Psoas muscle (tissue), 8 donors: ENCODE data around the gene CBX3. TPM values are rescaled to one million over a fixed set of nuclear protein-coding genes. Genes with fewer than 3 reads are reported as not detected.

Experiments
- ATAC-seq, 4 donors: fragments of 200-7000 bp; cut with Tn5 transposase; one replicate each; pipeline ENCODE4 v1.9.1; 2020; ENCODE audit warnings: moderate library complexity in 3 of 4, mild to moderate bottlenecking in 2 of 4
- DNase-seq, 2 donors: peaks; one replicate each; pipeline ENCODE4 v3.0.0-alpha.2; 2020
- H3K27ac ChIP-seq: fragments of 200-600 bp; one replicate; pipeline ENCODE4 v1.8.0; 2022
- H3K27me3 ChIP-seq, 3 donors: fragments of 200-600 bp in 1 of 3; one replicate each; pipeline versions ENCODE4 v1.6.1 to v1.8.0; 2013 to 2022; ENCODE audit warnings: low read length in 2 of 3, mild to moderate bottlenecking in 2 of 3, moderate library complexity in 1 of 3; ENCODE audit not compliant: insufficient read depth in 3 of 3
- H3K36me3 ChIP-seq, 2 donors: fragments of 200-600 bp in 1 of 2; one replicate each; pipeline versions ENCODE4 v1.6.1 to v1.8.0; 2013 to 2022; ENCODE audit warnings: low read depth in 1 of 2, mild to moderate bottlenecking in 1 of 2, moderate library complexity in 1 of 2; ENCODE audit not compliant: insufficient read depth in 1 of 2
- H3K4me1 ChIP-seq: fragments of 200-600 bp; one replicate; pipeline ENCODE4 v1.8.0; 2022
- H3K4me3 ChIP-seq: fragments of 200-600 bp; one replicate; pipeline ENCODE4 v1.8.0; 2022; ENCODE audit warnings: mild to moderate bottlenecking
- H3K9me3 ChIP-seq: fragments of 200-600 bp; one replicate; pipeline ENCODE4 v1.8.0; 2022
- WGBS, 3 donors: extraction: QIAGEN DNeasy Blood & Tissue Kit; methylation state at CpG; one replicate each; pipeline versions ENCODE4 v1.1.6 to v1.1.7; 2013; 5-methylcytosine and 5-hydroxymethylcytosine counted together
- intact Hi-C, 2 donors: fragments of 100-400 bp; cut with DNase I; formaldehyde crosslinking; loops; one replicate each; pipeline versions ENCODE4 v1.11.0 to v1.14.2; 2022
- polyA plus RNA-seq, 3 donors: library from polyadenylated mRNA; stranded (reverse); fragments of 200-250 nt; gene quantifications; one replicate each; pipeline ENCODE4 v1.2.3, GENCODE V29; 2013
- total RNA-seq, 4 donors: library from RNA; stranded (reverse); fragmentation: NEBNext Ultra II Directional in 2 of 4; extraction: Animal tissue kit (Norgen Biotek cat#: 25700) in 2 of 4; gene quantifications; one replicate each; pipeline versions ENCODE4 v1.2.1 to v1.2.4, GENCODE V29; 2021 to 2023
- TF ChIP-seq, protein P1 (sequence below): fragments of 200-600 bp; IDR thresholded peaks from one replicate; pipeline ENCODE4 v1.8.0; 2022; ENCODE audit warnings: antibody characterized with exemption
- donor health status: healthy with polysubstance abuse.
- donor health status: DM: no; HTN: no; CAD: no; lungs with moderate emphysema.
- donor health status: Bipolar disorder and iron deficiency.
- donor health status: healthy.
- donor health status: DM: yes; HTN: yes; CAD: no.
- donor health status: DM: no; HTN: no; CAD: no.
- donor health status: DM: no; HTN: no; CAD: no.
- donor health status: DM: yes; HTN: yes; CAD: no.

Gene CBX3
- total and polyA plus RNA-seq, 7 donors = 45.3 to 97.0 (median 71.6) TPM

GRCh38 chr7:26153823-26154783 is 47.4 kb upstream of the CBX3 start:
- WGBS, 3 donors = 69 to 73% (median 72%) methylated on average over 15 of the region's 15 CpGs
- Histone ChIP-seq H3K9me3 (no peaks in the 10 kb centered on the region), H3K36me3 (no peaks in the 10 kb centered on the region), H3K27me3 (peaks cover 0 to 50% (median 17%) of the 10 kb centered on the region in 3 donors), H3K4me3 (no peak overlapping the region), H3K4me1 (no peaks in the 10 kb centered on the region), H3K27ac (no peak overlapping the region)
- DNase-seq = no peak
- intact Hi-C loops = no loop called here
- TF ChIP-seq, protein P1, sequence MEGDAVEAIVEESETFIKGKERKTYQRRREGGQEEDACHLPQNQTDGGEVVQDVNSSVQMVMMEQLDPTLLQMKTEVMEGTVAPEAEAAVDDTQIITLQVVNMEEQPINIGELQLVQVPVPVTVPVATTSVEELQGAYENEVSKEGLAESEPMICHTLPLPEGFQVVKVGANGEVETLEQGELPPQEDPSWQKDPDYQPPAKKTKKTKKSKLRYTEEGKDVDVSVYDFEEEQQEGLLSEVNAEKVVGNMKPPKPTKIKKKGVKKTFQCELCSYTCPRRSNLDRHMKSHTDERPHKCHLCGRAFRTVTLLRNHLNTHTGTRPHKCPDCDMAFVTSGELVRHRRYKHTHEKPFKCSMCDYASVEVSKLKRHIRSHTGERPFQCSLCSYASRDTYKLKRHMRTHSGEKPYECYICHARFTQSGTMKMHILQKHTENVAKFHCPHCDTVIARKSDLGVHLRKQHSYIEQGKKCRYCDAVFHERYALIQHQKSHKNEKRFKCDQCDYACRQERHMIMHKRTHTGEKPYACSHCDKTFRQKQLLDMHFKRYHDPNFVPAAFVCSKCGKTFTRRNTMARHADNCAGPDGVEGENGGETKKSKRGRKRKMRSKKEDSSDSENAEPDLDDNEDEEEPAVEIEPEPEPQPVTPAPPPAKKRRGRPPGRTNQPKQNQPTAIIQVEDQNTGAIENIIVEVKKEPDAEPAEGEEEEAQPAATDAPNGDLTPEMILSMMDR = no peak
- ATAC-seq = peak in 3 of 4 donors; percentile 28 to 44 (median 34)

DNA sequence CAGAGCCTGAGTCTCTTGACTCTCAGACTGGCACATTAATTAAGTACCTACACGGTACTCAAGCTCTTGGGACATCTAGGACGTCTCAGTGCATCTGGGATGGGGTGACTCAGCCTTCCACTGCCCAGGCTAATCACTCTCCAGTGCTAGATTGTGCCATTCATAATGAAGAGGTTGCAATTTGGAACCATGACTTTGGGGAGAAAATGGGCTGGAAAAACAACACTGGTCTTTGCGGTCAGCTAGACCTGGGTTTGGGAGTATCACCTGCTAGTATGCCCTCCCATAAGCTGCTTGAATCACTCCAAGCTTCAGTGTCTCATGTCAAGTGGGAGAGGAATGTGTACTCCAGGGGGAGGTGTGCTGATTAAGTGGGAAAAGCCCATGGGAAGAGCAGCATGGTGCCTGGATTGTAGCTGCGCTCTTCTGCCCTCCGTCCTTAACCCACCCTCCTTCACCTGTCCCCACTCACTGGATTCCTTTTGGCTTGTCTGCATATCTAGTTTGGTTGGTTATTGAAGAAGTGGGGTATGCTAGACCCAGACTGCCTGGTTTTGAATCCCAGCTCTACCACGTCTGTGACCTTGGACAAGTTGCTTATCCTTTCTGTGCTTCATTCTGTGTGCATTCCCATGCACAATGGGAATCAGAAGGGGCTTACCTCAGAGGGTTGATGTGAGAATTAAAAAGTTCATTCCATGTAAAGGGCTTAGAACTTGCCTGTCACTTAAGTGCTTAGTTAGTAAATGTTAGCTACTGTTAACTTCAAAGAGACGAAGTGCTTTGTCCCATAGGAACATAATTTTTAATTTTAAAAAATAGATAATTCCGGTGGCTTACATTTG is 45.8 kb upstream of the CBX3 start:
- no peaks in the 10 kb centered on the region for H3K36me3 ChIP-seq
- WGBS, 3 donors = 53 to 60% (median 54%) methylated on average over 8 of the region's 8 CpGs
- DNase-seq (no peak), ATAC-seq (no peak)
- H3K9me3 ChIP-seq = no peaks in the 10 kb centered on the region
- TF ChIP-seq, protein P1 = no peak
- H3K4me3 ChIP-seq = peak overlapping the region; percentile 11
- intact Hi-C loops = no loop called here
- H3K27ac ChIP-seq = no peak overlapping the region
- peaks cover 0 to 50% (median 17%) of the 10 kb centered on the region in 3 donors for H3K27me3 ChIP-seq
- H3K4me1 ChIP-seq = no peaks in the 10 kb centered on the region

- TF ChIP-seq, protein P1 = no peak
- Histone ChIP-seq H3K27ac (no peak overlapping the region), H3K4me3 (peak overlapping the region; percentile 11), H3K9me3 (no peaks in the 10 kb centered on the region), H3K27me3 (peaks cover 0 to 44% (median 12%) of the 10 kb centered on the region in 3 donors), H3K4me1 (no peaks in the 10 kb centered on the region), H3K36me3 (no peaks in the 10 kb centered on the region)
- no peak for ATAC-seq
- 70 to 76% (median 73%) methylated on average over 20 of the region's 20 CpGs for WGBS, 3 donors
- intact Hi-C loops = no loop called here
- DNase-seq = no peak
Measured at GRCh38 chr7:26156451-26157420, 44.8 kb upstream of the CBX3 start.

- Histone ChIP-seq H3K27me3 (peaks cover 0 to 35% (median 6%) of the 10 kb centered on the region in 3 donors), H3K4me3 (no peak overlapping the region), H3K9me3 (no peaks in the 10 kb centered on the region), H3K4me1 (no peaks in the 10 kb centered on the region), H3K27ac (no peak overlapping the region), H3K36me3 (no peaks in the 10 kb centered on the region)
- intact Hi-C loops = no loop called here
- WGBS, 3 donors = 74 to 79% (median 77%) methylated on average over 4 of the region's 4 CpGs
- DNase-seq = no peak
- ATAC-seq = no peak
- TF ChIP-seq, protein P1 = no peak
Measured at GRCh38 chr7:26157520-26158105, 43.9 kb upstream of the CBX3 start.
